HG03280 (cell line): ENCODE measurements around the gene IL13.
A peak's percentile ranks its signal among the peaks of the same experiment; 100 is the strongest.
"Not testable (repeated sequence)": the region's sequence is repeated elsewhere in the genome, so short reads cannot be mapped to it uniquely, and the experiment has no call there.

ENCODE experiments used
- ATAC-seq: cut with Tn5 transposase; IDR thresholded peaks from one replicate; pipeline ENCODE4 v1.9.1; 2021; ENCODE audit warnings: mild to moderate bottlenecking, moderate library complexity; ENCODE audit not compliant: unreplicated experiment

Gene IL13

DNA sequence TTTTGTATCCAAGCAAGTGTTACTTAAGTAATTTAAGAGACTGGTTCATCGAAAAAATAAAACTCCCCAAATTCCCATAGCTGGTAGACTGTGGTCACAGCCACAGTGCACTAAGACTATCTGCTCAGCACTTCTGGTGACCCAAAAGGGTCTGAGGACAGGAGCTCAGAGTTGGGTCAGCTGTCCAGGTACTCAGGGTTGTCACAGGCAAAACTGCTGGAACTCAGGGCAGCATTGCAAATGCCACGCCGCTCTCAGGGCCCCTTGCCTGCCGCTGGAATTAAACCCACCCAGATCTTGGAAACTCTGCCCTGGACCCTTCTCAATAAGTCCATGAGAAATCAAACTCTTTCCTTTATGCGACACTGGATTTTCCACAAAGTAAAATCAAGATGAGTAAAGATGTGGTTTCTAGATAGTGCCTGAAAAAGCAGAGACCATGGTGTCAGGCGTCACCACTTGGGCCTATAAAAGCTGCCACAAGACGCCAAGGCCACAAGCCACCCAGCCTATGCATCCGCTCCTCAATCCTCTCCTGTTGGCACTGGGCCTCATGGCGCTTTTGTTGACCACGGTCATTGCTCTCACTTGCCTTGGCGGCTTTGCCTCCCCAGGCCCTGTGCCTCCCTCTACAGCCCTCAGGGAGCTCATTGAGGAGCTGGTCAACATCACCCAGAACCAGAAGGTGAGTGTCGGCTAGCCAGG, at the start of gene IL13:
TSS of gene IL13 (plus strand) at position 498 of the 705 bp plus-strand sequence. CDS start at position 512, 14 bp downstream.
- no peak for ATAC-seq

DNA sequence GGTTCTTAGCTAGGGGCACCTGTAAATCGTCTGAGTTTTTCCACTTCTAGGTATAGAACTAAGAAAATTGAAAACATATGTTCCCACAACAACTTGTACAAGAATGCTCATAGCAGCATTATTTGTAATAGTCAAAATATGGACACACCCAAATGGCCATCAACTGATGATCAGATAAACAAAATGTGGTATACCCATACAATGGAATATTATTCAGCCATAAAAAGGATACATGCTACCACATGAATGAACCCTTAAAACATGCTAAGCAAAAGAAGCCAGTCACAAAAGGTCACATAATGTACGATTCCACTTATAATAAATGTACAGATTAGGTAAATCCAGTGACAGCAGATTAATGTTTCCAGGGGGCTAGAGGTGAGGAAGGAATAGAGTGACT, 46.0 kb upstream of the IL13 start:
- no peak for ATAC-seq

- no peak for ATAC-seq
These were observed 45.1 kb upstream of the IL13 start for GRCh38 chr5:132612846-132613245.

DNA sequence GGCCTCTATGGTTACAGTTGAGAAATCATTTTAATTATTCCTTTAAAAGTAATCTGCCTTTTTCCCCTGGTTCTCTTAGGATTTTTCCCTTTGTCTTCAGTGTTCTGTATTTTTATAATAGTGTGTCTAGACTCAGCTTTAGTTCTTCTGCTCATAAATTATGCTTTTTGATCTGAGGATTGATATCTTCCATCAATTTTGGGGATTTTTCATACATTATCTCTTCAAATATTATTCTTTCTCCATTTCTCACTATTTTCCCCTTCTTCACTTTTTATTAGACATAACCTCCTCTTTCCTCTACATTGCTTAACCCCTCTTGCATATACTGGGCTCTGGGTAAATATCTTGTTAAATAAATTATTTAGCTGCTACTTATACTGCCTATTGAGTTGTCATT, 36.3 kb upstream of the IL13 start:
- no peak for ATAC-seq

- ATAC-seq = no peak
These were observed 35.4 kb upstream of the IL13 start for GRCh38 chr5:132622608-132623007.

GRCh38 chr5:132627470-132627869, 30.5 kb upstream of the IL13 start:
- ATAC-seq = no peak

- peak; percentile 28 for ATAC-seq
These were observed 29.2 kb upstream of the IL13 start for GRCh38 chr5:132628814-132629213.

GRCh38 chr5:132629230-132629944, 28.6 kb upstream of the IL13 start:
- peak; percentile 55 for ATAC-seq

DNA sequence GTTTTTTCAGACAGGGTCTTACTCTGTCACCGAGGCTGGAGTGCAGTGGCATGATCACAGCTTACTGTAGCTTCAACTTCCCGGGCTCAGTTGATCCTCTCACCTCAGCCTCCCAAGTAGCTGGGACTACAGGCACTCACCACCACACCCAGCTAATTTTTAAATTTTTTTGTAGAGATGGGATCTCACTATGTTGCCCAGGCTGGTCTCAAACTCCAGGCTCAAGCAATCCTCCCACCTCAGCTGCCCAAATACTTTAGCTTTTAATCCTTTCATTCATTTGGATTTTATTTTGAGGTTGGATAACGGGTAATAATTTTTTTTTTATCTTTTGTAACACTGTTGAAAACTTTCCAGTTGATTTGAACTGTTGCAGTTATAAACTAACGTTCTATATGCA, 24.4 kb upstream of the IL13 start:
- ATAC-seq = not testable (repeated sequence)

DNA sequence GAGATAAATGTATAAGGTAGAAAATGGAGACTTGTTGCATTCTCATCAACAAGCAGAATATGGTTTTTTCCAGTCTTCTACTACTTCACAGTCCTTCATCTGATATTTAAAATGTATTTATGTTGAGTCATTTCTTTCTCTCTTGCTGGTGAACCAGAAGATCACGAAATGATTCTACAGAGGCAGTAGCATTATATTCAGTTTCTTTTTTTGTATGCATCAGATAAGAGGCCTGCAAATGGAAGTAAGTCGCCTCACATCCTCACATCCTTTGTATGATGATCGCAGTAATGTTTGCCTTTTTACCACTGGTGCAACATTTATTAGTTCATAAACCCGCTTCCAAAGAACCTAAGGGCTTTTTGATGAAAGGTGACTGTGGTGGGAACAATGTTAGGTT, 22.1 kb upstream of the IL13 start:
- peak; percentile 49 for ATAC-seq

GRCh38 chr5:132637241-132637640, 20.7 kb upstream of the IL13 start:
- no peak for ATAC-seq

- ATAC-seq = peak; percentile 59
These were observed 18.3 kb upstream of the IL13 start for GRCh38 chr5:132639706-132640130.

GRCh38 chr5:132640613-132641012, 17.4 kb upstream of the IL13 start:
- no peak for ATAC-seq

- ATAC-seq = peak; percentile 42
These were observed 16.7 kb upstream of the IL13 start for GRCh38 chr5:132641241-132641723.

DNA sequence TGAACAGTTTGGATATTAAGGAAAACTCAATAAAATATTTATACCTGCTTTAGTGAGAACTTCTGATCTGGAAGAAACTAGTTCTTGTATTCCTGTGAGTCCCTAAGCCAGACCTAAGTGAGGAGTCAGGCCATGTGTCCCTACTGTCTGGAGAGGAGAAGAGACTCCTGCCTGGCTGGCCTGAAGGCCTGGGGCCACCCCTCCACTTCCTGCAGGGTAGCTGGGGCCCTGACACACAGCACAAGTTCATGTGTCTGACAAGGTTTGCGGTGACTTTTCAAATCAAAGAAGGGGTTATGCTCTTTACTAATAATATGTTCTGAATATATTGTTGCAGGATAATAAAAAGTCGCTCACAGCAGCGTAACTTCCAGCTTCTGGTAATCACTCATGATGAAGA, 16.1 kb upstream of the IL13 start:
- no peak for ATAC-seq

DNA sequence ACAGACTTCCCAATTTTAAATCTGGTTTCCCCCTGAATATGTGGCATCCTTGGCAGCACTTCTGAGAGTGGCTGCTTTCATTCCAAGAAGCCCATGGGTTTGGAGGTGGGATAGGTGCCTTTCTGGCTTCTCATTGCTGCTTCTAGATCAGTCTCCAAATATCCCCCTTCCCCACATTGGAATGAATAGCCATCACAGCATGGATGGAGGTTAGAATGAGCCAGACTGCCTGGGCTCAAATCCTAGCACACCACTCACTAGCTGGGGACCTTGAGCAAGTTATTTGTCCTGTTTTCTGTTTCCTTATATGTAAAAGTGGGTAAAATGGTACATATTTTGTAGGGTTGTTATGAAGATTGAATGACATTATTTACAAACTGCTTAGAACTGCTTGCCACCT, 13.8 kb upstream of the IL13 start:
- no peak for ATAC-seq

DNA sequence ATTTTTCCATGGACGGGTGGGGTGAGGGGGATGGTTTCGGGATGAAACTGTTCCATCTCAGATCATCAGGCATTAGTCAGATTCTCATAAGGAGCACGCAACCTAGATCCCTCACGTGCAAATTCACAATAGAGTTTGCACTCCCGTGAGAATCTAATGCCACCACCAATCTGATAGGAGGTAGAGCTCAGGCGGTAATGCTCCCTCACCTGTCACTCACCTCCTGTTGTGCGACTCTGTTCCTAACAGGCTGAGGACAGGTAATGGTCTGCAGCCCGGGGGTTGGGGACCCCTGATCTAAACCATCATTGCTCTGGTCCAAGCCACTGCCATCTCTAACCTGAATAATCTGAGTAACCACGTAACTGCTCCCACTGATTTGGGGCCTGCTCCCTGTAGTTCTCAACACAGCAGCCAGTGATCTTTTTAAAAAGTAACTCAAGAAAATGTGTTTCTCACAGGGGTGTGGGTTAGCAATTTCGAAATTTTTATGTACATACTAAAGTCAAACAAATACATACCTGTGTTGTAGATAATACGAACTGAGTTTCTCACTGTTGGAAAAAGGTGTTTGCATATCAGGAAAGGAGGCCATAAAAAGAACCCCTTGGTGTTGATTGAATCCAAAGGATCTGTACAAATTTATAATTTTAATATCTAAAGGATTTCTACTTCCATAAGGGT, 11.2 kb upstream of the IL13 start:
- ATAC-seq = no peak

- no peak for ATAC-seq
These were observed 10.5 kb upstream of the IL13 start for GRCh38 chr5:132647473-132647872.

GRCh38 chr5:132648355-132648754, 9.6 kb upstream of the IL13 start:
- no peak for ATAC-seq

GRCh38 chr5:132651838-132652469, 6.0 kb upstream of the IL13 start:
- ATAC-seq = no peak

- ATAC-seq = no peak
These were observed 4.3 kb upstream of the IL13 start for GRCh38 chr5:132653716-132654115.
